Esophagus squamous epithelium (tissue), 4 donors: ENCODE results near the gene COL16A1.

ENCODE experiments used
- POLR2A ChIP-seq, 4 donors: fragments of 450-650 bp; IDR thresholded peaks; one replicate each; pipeline ENCODE4 v1.6.1; 2017; ENCODE audit warnings: antibody characterized with exemption in 4 of 4, mild to moderate bottlenecking in 4 of 4, moderate library complexity in 3 of 4
- TF ChIP-seq, protein P1 (sequence below), 6 experiments: fragments of 450-650 bp in 4 of 6; fragments of 200-600 bp in 2 of 6; sonication (generic) in 2 of 6; IDR thresholded peaks; one replicate each; pipeline ENCODE4 v1.5.1; 2016 to 2019; ENCODE audit warnings: antibody characterized with exemption in 6 of 6, mild to moderate bottlenecking in 4 of 6, moderate library complexity in 4 of 6

DNA sequence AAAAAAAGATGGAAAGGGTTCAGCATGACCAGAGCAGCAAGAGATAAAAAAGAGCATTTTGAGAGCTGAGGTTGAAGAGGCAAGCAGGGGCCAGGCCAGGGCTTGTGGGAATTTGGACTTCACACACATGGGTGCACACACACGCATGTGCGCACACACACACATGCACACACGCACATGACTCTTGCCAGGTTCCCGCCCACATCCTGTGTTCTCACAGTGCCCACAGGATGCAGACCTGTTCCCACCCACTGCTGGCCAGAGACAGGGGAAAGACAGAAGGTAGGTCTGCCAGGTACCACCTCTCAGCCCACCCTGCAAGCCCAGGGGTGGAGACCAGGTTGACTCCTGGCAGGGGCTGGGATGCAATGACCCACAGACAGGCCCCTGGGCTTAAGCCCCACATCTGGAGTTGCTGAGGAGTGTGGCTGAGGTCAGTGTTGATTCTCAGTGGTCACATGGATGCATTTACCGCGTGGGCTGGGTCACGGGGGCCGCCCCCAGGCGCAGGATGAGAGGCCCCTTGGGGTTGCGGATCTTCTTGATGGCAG lies 4.4 kb downstream of the COL16A1 start:
- TF ChIP-seq, protein P1, sequence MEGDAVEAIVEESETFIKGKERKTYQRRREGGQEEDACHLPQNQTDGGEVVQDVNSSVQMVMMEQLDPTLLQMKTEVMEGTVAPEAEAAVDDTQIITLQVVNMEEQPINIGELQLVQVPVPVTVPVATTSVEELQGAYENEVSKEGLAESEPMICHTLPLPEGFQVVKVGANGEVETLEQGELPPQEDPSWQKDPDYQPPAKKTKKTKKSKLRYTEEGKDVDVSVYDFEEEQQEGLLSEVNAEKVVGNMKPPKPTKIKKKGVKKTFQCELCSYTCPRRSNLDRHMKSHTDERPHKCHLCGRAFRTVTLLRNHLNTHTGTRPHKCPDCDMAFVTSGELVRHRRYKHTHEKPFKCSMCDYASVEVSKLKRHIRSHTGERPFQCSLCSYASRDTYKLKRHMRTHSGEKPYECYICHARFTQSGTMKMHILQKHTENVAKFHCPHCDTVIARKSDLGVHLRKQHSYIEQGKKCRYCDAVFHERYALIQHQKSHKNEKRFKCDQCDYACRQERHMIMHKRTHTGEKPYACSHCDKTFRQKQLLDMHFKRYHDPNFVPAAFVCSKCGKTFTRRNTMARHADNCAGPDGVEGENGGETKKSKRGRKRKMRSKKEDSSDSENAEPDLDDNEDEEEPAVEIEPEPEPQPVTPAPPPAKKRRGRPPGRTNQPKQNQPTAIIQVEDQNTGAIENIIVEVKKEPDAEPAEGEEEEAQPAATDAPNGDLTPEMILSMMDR (IDR thresholded peaks at IDR 0.05), result no peak
- TF ChIP-seq POLR2A (IDR thresholded peaks at IDR 0.05), result no peak
